ENCODE results near the gene FARP1. TPM values are rescaled to one million over a fixed set of nuclear protein-coding genes. Genes with fewer than 3 reads are reported as not detected.

The FARP1 gene
- total and polyA plus RNA-seq, 2 of the 13 experiments (the other 11 are each of a cell fraction or from before 2014, with no cell fraction given): 70.6 to 126 TPM

- TF ChIP-seq, protein P1, sequence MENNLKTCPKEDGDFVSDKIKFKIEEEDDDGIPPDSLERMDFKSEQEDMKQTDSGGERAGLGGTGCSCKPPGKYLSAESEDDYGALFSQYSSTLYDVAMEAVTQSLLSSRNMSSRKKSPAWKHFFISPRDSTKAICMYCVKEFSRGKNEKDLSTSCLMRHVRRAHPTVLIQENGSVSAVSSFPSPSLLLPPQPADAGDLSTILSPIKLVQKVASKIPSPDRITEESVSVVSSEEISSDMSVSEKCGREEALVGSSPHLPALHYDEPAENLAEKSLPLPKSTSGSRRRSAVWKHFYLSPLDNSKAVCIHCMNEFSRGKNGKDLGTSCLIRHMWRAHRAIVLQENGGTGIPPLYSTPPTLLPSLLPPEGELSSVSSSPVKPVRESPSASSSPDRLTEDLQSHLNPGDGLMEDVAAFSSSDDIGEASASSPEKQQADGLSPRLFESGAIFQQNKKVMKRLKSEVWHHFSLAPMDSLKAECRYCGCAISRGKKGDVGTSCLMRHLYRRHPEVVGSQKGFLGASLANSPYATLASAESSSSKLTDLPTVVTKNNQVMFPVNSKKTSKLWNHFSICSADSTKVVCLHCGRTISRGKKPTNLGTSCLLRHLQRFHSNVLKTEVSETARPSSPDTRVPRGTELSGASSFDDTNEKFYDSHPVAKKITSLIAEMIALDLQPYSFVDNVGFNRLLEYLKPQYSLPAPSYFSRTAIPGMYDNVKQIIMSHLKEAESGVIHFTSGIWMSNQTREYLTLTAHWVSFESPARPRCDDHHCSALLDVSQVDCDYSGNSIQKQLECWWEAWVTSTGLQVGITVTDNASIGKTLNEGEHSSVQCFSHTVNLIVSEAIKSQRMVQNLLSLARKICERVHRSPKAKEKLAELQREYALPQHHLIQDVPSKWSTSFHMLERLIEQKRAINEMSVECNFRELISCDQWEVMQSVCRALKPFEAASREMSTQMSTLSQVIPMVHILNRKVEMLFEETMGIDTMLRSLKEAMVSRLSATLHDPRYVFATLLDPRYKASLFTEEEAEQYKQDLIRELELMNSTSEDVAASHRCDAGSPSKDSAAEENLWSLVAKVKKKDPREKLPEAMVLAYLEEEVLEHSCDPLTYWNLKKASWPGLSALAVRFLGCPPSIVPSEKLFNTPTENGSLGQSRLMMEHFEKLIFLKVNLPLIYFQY (CRISPR knock-in tag; IDR thresholded peaks at IDR 0.05; ENCODE audit: borderline replicate concordance): peak; percentile 81; the same call in 1 of the 2 replicates
- TF ChIP-seq ZFX (CRISPR knock-in tag; IDR thresholded peaks at IDR 0.05; ENCODE audit: low read depth): peak; percentile 84
- 0 out of 2 replicates have a peak, but pooled peaks have one; percentile 59 for TF ChIP-seq ZNF280B (CRISPR knock-in tag; IDR thresholded peaks at IDR 0.05; ENCODE audit: borderline replicate concordance)
- TF ChIP-seq FOXK1 (CRISPR knock-in tag; IDR thresholded peaks at IDR 0.05; ENCODE audit: borderline replicate concordance, low read depth): peak; percentile 46; the same call in 1 of the 2 replicates
- TF ChIP-seq, protein P2, sequence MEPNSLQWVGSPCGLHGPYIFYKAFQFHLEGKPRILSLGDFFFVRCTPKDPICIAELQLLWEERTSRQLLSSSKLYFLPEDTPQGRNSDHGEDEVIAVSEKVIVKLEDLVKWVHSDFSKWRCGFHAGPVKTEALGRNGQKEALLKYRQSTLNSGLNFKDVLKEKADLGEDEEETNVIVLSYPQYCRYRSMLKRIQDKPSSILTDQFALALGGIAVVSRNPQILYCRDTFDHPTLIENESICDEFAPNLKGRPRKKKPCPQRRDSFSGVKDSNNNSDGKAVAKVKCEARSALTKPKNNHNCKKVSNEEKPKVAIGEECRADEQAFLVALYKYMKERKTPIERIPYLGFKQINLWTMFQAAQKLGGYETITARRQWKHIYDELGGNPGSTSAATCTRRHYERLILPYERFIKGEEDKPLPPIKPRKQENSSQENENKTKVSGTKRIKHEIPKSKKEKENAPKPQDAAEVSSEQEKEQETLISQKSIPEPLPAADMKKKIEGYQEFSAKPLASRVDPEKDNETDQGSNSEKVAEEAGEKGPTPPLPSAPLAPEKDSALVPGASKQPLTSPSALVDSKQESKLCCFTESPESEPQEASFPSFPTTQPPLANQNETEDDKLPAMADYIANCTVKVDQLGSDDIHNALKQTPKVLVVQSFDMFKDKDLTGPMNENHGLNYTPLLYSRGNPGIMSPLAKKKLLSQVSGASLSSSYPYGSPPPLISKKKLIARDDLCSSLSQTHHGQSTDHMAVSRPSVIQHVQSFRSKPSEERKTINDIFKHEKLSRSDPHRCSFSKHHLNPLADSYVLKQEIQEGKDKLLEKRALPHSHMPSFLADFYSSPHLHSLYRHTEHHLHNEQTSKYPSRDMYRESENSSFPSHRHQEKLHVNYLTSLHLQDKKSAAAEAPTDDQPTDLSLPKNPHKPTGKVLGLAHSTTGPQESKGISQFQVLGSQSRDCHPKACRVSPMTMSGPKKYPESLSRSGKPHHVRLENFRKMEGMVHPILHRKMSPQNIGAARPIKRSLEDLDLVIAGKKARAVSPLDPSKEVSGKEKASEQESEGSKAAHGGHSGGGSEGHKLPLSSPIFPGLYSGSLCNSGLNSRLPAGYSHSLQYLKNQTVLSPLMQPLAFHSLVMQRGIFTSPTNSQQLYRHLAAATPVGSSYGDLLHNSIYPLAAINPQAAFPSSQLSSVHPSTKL (CRISPR knock-in tag; IDR thresholded peaks at IDR 0.05): peak; percentile 81
- TF ChIP-seq IRX3 (CRISPR knock-in tag; IDR thresholded peaks at IDR 0.05; ENCODE audit: borderline replicate concordance, low read depth): no peak
- TF ChIP-seq SP2 (CRISPR knock-in tag; IDR thresholded peaks at IDR 0.05): no peak
- TF ChIP-seq ZFP90 (CRISPR knock-in tag; IDR thresholded peaks at IDR 0.05; ENCODE audit: borderline replicate concordance): 0 out of 2 replicates have a peak, but pooled peaks have one; percentile 42
- TF ChIP-seq, protein P3, sequence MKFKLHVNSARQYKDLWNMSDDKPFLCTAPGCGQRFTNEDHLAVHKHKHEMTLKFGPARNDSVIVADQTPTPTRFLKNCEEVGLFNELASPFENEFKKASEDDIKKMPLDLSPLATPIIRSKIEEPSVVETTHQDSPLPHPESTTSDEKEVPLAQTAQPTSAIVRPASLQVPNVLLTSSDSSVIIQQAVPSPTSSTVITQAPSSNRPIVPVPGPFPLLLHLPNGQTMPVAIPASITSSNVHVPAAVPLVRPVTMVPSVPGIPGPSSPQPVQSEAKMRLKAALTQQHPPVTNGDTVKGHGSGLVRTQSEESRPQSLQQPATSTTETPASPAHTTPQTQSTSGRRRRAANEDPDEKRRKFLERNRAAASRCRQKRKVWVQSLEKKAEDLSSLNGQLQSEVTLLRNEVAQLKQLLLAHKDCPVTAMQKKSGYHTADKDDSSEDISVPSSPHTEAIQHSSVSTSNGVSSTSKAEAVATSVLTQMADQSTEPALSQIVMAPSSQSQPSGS (CRISPR knock-in tag; IDR thresholded peaks at IDR 0.05): peak; percentile 61; the same call in 1 of the 2 replicates
- peak; percentile 92 for TF ChIP-seq ZNF18 (CRISPR knock-in tag; IDR thresholded peaks at IDR 0.05; ENCODE audit: insufficient replicate concordance)
- peak; percentile 30; the same call in 1 of the 2 replicates for TF ChIP-seq ZBTB33 (CRISPR knock-in tag; IDR thresholded peaks at IDR 0.05)
These were observed 124.4 kb downstream of the FARP1 start (continued) for GRCh38 chr13:98267080-98267912.

Measured in HepG2 (cell line).